GM21576 (cell line): ENCODE results near the gene OR4C16.

Experiments
- ATAC-seq: cut with Tn5 transposase; IDR thresholded peaks from one replicate; pipeline ENCODE4 v1.9.1; 2021; ENCODE audit warnings: mild to moderate bottlenecking, moderate library complexity; ENCODE audit not compliant: unreplicated experiment

OR4C16 gene

GRCh38 chr11:55571828-55572227, at the start of gene OR4C16:
TSS of gene OR4C16 (plus strand) at chr11:55572128. CDS start at chr11:55572128, 0 bp downstream.
- no peak for ATAC-seq

GRCh38 chr11:55554169-55554568, 17.8 kb upstream of the OR4C16 start, which contains the start of gene OR4C15:
TSS of gene OR4C15 (plus strand) at chr11:55554469. CDS start at chr11:55554469, 0 bp downstream.
- no peak for ATAC-seq

GRCh38 chr11:55572548-55572947, 620 bp downstream of the OR4C16 start:
- no peak for ATAC-seq

GRCh38 chr11:55607545-55607944, 35.6 kb downstream of the OR4C16 start, which contains the start of gene OR4C11:
TSS of gene OR4C11 (minus strand) at chr11:55607645. CDS start at chr11:55604373, 3,272 bp downstream.
- ATAC-seq = no peak
